Astrocyte of the hippocampus (primary cell): Measurements from ENCODE around the gene CD6.
A peak's percentile ranks its signal among the peaks of the same experiment; 100 is the strongest.

ENCODE experiments used
- DNase-seq: peaks from one replicate; pipeline ENCODE4 v3.0.0; 2011; ENCODE audit warnings: low read depth, low spot score

Gene CD6

DNA sequence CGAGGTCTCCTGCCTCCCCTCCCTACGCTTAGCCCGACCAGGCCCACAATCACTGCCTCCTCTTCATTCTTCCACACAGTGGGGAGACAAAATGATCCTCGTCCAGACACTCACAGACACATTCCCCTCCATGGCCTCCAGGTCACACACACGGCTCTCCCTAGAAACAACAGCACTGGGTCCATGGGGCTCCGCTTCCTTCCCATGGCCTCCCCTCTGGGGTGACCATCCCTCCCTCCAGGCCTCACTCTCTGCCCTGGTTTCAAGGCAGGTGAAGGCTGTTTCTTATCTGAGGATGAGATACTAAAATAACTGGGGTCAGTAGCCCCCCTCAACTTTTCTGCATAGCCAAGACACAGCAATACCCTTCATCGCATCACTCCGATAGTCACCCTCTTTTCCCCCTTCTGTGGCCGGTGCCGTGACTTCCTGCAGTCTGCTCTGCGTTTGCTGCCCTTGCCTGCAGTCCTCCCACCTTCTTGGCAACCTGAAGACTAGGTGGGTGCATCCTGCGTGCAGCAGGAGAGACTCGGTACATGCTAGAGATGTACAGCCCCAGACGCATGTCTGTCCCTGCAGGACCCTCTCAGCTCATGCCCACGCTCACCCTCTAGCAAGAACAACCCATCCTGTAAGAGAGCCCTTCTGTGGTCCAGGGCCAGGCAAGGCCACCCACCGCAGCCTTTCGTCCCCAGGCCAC lies 55.8 kb downstream of the CD6 start:
- no peak for DNase-seq

DNA sequence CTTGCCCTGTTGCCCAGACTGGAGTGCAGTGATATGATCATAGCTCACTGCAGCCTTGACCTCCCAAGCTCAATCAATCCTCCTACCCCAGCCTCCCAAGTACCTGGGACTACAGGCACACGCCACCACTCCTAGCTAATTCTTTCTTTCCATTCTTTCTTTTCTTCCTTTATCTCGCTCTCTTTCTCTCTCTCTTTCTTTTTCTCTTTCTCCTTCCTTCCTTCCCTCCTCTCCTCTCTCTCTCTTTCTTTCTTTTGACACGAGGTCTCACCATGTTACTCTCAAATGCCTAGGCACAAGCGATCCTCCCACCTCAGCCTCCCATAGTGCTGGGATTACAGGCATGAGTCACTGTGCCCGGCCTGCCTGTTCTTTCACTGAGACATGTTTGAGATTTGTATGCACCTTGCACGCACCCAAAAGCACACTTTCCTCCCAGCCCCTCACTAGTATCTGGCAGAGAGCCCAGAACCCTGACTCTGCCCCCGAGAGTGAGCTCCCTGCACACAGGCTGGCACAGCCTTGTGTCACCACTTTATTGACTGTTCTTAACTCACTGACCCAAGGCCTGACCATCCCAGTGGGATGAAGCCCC lies 56.8 kb downstream of the CD6 start:
- DNase-seq: peak; percentile 19

GRCh38 chr11:61032824-61033223 lies 61.3 kb downstream of the CD6 start:
- no peak for DNase-seq

DNA sequence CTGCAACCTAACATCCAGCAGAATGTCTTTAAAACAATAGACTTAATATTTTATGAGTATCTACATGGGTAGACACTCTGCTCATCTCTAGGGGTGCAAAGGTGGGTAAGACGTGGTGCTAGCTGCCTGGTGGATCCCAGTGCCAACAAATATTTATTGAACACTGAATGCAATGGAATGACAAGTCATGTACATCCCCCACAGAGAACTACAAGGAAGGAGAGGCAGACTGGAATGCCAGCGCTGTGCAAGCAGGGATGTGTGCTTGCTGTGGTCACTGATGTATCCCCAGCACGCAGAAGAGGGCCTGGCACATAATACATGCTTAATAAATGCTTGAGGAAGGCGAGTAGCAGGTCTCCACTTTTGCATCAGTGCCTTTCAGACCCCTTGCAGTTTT lies 61.9 kb downstream of the CD6 start:
- no peak for DNase-seq

DNA sequence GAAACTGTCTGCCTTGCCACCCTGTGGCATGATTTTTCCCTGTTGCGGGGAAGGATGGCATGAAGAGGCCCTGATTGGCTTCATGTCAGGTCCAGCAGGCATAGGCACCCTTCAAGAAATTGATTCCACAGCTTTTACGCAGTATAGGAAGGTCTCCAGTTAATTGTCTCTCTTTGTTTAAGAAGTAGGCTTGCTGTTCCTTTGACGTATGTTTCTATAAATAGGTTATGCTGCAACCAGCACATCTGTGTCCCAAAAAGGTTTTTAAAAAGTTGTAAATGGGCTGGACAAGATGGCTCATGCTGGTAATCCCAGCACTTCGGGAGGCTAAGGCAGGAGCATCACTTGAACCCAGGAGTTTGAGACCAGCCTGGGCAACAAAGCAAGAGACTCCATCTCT lies 62.6 kb downstream of the CD6 start:
- DNase-seq: no peak

DNA sequence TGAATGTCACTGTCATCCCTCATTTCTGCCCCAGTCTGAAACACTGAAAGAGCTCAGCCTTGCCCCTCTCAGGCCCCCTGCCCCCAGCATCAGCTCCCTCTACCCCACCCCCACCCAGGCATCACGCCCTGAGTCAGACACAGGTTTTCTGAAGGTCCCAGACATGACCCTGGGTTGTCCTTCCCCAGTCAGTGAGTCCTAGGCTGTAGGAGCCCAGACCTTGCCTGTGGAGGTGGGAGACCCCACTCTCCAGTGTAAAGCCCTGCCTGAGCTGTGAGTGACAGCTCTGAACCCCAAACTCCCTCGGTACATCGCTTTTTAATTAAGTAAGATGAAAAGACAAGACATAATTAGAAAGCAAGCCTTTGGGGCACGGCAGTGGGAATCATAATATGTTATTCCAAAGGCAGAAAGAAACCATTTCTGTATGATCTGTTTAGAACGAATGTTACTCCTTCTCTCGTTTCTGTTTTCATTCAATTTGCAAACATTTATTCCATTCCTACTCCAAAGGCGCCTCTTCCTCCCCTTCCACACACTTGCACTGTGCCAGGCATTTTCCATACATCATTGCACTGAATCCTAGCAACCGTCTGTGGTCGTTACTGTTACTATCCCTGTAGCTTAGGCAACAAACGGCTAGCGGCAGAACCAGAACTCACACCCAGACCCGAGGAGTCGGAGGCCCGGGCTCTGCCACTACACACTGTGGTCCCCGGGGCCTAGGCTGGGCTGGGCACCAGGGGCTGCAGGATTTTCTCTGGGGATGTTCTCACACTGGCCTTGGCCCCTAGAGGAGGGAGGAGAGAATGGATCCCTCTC lies 63.4 kb downstream of the CD6 start:
- peak; percentile 52 for DNase-seq

DNA sequence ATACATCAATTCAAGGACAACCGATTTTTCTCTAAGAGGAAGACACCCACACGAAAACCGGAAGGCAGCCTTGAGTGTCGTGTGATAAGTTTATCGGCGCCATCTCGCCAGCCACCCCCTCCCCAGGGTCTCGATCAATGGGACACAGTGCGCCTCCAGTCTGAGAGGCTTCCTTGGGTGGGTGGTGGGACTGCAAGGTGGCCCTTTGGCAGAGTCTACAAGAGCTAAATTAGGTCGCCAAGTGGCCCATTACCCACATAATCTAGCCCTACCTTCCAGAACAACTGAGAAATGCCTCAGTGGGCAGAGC lies 64.0 kb downstream of the CD6 start:
- no peak for DNase-seq

GRCh38 chr11:61037441-61038093 lies 66.1 kb downstream of the CD6 start:
- DNase-seq: peak; percentile 74

DNA sequence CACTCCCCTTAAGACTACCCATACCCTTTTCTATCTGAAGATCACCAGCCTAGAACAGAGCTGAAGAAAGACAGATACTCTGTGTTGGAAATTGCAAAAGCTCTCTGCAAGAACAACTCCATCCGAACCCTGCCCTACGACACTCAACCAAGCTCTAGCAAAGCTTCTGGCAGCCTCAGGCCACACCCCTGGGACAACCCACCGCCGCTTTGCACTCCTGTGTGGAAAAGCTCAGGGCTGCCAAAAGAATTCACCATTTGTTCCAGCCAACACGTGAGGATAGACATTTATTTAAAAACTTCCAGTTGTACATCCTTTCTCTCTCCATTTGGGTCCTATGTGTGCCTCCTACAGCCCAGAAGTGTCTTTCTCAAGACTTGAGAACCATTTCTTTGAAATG lies 68.4 kb downstream of the CD6 start:
- DNase-seq: no peak

GRCh38 chr11:61041755-61042518 lies 70.5 kb downstream of the CD6 start:
- DNase-seq: peak; percentile 53

- DNase-seq: no peak
Observed at GRCh38 chr11:61042537-61042936, 71.1 kb downstream of the CD6 start.

- DNase-seq: no peak
Observed at GRCh38 chr11:61042961-61043540, 71.6 kb downstream of the CD6 start.

DNA sequence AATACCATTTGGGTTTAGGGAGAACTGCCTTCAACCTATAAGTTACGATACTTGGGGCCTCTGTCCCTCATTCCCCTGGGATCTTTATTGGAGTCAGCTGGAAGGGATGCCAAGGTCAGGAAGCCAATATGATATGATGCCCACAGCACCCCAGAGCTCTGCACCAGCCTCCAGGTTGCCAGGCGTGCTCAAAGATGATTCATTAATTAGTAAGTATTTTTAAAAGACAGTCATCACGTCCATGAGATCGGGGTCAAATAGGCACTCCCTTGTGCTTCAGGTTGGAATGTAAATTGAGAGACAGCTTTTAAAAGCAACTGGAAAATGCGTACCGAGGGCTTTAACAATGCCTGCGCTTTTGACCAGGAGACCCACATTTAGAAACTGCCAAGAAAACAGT lies 73.8 kb downstream of the CD6 start:
- DNase-seq: no peak

- DNase-seq: no peak
Observed at GRCh38 chr11:61046833-61047232, 75.4 kb downstream of the CD6 start.

- DNase-seq: no peak
Observed at GRCh38 chr11:61048368-61049062, 77.0 kb downstream of the CD6 start.

- DNase-seq: no peak
Observed at GRCh38 chr11:61049063-61049377, 77.5 kb downstream of the CD6 start.

- no peak for DNase-seq
Observed at GRCh38 chr11:61049859-61050258, 78.4 kb downstream of the CD6 start.

GRCh38 chr11:61052182-61052972 lies 80.9 kb downstream of the CD6 start:
- DNase-seq: no peak

DNA sequence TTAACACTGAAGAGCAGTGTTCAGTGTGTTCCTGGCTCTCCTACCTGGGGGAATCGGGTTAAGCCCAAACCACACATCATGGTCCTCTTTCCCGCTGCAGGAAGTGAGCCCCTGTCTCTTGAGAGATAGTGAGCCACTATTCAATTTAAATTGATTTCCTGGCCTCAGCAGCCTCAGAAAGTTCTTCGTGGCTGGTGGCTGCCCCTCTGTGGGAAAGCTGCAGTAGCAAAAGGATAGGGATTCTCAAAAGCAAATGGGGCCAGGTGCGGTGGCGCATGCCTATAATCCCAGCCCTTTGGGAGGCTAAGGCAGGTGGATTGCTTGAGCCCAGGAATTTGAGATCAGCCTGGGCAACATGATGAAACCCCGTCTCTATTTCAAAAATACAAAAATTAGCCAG lies 81.7 kb downstream of the CD6 start:
- DNase-seq: no peak

DNA sequence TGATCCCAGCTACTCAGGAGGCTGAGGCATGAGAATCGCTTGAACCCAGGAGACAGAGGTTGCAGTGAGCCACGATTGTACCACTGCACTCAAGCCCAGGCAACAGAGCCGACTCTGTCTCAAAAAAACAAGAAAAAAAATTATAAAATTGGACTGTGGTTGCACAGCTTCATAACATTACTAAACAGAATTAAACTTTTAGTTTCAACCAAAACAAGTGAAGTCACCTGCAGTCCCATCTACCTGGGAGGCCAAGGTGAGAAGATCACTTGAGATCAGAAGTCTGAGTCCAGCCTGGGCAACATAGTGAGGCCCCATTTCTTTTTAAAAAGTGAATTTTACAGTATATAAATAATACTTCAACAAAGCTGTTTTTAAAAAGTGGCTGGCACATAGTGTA lies 83.0 kb downstream of the CD6 start:
- no peak for DNase-seq
